ENCODE measurements around the gene TRMT112. TPM values are rescaled to one million over a fixed set of nuclear protein-coding genes. Genes with fewer than 3 reads are reported as not detected.

Gene TRMT112
- polyA plus RNA-seq, 1 donor from 2014 or later: 335 TPM

DNA sequence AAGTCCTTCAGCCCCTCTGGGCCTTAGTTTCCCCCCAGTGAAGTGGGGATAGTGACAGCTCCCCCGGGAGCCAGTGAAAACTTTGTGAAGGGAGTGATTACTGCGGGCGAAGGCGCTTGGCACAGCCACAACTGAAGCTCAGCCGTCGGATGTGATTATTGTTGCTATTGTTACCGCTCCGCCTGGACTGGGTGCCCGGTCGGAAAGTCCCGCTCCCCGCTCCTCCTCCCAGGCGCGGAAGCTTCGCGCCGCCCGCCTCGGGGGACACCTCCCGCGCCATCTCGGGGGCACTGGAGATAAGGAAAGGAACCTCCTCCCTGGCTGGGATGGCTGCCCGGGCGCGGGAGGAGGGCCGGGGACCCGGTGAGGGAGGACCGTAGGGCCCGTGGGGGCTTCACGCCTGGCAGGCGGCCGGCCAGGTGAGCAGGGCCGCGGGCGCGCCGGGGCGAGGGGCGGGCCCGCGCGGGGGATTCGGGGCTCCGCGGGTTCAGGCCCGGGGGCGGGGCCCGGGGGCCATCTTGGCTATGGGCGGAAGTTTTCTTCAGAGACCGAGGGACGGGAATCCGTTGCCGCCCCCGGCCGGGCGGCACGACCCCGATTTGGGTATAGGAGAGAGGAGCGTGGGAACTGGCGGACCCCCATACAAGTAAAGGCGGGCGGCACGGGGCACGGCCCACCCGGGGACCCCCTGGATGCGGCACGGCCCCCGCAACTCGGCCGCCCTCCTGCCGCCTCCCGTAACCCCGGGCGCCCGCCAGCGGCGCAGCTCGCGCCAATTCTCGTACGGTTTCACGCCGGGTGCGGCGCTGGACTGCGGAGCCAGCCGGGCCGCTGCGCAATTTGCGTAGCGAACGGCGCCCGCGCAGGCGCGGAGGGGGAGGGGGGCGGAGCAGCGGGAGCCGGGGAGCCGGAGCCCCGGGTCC, 32.1 kb downstream of the TRMT112 start, which contains the start of gene GPR137:
Gene GPR137, plus strand, starts transcription at position 887 of the 923 bp plus-strand sequence. CDS start 677 bp downstream, outside the sequence.
- H3F3A ChIP-seq (ENCODE audit: insufficient read depth, low read length, poor library complexity, severe bottlenecking): no peaks in the 10 kb centered on the region
- peak within 1 kb of the TSS; percentile 65 for H2AFZ ChIP-seq (ENCODE audit: low read depth, low read length)
- H4K20me1 ChIP-seq (ENCODE audit: insufficient read depth): no peaks in the 10 kb centered on the region
- peak within 1 kb of the TSS; percentile 92 for H3K27ac ChIP-seq (ENCODE audit: low read length)
- peak within 1 kb of the TSS; percentile 90 for H3K4me3 ChIP-seq (ENCODE audit: low read length)
- TF ChIP-seq, protein P1, sequence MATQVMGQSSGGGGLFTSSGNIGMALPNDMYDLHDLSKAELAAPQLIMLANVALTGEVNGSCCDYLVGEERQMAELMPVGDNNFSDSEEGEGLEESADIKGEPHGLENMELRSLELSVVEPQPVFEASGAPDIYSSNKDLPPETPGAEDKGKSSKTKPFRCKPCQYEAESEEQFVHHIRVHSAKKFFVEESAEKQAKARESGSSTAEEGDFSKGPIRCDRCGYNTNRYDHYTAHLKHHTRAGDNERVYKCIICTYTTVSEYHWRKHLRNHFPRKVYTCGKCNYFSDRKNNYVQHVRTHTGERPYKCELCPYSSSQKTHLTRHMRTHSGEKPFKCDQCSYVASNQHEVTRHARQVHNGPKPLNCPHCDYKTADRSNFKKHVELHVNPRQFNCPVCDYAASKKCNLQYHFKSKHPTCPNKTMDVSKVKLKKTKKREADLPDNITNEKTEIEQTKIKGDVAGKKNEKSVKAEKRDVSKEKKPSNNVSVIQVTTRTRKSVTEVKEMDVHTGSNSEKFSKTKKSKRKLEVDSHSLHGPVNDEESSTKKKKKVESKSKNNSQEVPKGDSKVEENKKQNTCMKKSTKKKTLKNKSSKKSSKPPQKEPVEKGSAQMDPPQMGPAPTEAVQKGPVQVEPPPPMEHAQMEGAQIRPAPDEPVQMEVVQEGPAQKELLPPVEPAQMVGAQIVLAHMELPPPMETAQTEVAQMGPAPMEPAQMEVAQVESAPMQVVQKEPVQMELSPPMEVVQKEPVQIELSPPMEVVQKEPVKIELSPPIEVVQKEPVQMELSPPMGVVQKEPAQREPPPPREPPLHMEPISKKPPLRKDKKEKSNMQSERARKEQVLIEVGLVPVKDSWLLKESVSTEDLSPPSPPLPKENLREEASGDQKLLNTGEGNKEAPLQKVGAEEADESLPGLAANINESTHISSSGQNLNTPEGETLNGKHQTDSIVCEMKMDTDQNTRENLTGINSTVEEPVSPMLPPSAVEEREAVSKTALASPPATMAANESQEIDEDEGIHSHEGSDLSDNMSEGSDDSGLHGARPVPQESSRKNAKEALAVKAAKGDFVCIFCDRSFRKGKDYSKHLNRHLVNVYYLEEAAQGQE (IDR thresholded peaks at IDR 0.05; ENCODE audit: borderline replicate concordance): no peak
- TF ChIP-seq TAF1 (IDR thresholded peaks at IDR 0.05; ENCODE audit: low read depth): no peak
- TF ChIP-seq, protein P2, sequence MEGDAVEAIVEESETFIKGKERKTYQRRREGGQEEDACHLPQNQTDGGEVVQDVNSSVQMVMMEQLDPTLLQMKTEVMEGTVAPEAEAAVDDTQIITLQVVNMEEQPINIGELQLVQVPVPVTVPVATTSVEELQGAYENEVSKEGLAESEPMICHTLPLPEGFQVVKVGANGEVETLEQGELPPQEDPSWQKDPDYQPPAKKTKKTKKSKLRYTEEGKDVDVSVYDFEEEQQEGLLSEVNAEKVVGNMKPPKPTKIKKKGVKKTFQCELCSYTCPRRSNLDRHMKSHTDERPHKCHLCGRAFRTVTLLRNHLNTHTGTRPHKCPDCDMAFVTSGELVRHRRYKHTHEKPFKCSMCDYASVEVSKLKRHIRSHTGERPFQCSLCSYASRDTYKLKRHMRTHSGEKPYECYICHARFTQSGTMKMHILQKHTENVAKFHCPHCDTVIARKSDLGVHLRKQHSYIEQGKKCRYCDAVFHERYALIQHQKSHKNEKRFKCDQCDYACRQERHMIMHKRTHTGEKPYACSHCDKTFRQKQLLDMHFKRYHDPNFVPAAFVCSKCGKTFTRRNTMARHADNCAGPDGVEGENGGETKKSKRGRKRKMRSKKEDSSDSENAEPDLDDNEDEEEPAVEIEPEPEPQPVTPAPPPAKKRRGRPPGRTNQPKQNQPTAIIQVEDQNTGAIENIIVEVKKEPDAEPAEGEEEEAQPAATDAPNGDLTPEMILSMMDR (IDR thresholded peaks at IDR 0.05; ENCODE audit: poor library complexity, severe bottlenecking): no peak
- peak; percentile 48 for TF ChIP-seq POLR2AphosphoS5 (IDR thresholded peaks at IDR 0.05)
- no peak for TF ChIP-seq EZH2 (IDR thresholded peaks at IDR 0.05; ENCODE audit: borderline replicate concordance, insufficient read depth, low read length, poor library complexity, severe bottlenecking)
- peak; percentile 27 for TF ChIP-seq SMC3 (conservative IDR thresholded peaks at IDR 0.05; ENCODE audit: poor library complexity)
- peak; percentile 25 for TF ChIP-seq MXI1 (conservative IDR thresholded peaks at IDR 0.05; ENCODE audit: poor library complexity, severe bottlenecking)
- TF ChIP-seq RAD21 (conservative IDR thresholded peaks at IDR 0.05): no peak
- H3K27me3 ChIP-seq (ENCODE audit: insufficient read depth, low read depth, low read length): peaks cover 10% of the 10 kb centered on the region
- peak within 1 kb of the TSS; percentile 81 for H3K4me2 ChIP-seq (ENCODE audit: low read length)
- H3K36me3 ChIP-seq (ENCODE audit: insufficient read depth, low read length): no peaks in the 10 kb centered on the region
- no peaks in the 10 kb centered on the region for H3K9me3 ChIP-seq (ENCODE audit: low read length)
- H3K79me2 ChIP-seq (replicated peaks; ENCODE audit: insufficient read depth, low read length): peaks cover 11% of the 10 kb centered on the region
- peak within 1 kb of the TSS; percentile 93 for H3K9ac ChIP-seq (ENCODE audit: low read length)
- H3K9me2 ChIP-seq (ENCODE audit: insufficient read depth, low read length): no peaks in the 10 kb centered on the region

DNA sequence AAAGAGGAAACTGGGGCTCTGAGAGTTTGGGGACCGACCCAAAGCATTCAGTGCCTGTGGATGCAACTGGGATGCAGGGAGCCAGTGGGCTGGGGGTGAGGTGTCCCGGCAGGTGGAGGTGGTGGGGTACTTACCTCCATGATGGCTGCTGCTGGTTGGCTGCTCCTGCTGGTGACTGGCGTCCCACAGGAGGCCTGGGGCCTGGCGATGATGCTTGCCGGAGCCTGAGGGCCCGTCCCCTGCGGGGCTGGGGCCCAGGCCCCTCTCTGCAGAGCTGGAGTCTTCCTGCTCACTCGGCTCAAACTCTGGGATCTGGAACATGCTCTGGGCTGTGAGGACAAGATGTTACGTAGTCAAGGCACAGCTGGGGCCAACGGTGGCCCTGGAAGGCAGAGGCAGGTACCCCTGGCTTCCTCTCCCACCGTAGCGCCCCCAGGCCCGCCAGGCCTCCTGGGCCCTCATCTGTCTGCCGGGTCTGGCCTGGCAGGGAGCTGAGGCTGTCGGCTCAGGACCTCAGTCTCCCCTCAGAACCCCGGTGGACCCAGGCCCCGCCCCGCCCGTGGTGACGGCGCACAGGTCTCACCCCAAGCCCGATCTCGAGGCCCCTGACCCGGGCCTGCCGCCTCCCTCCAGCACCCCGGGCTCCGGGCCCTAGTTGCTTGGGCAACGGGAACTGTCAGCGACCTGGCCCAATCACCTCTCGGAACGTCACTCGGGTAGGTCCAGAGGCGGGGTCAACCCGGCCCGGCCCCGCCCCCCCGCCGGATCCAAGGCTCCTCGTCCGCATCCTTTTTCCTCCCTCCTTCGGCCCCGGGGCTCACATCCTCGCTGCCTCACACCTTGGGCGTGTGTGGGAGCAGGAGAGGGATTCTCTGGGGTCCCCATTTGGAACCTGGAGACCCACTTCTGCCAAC, 33.1 kb downstream of the TRMT112 start, which contains the start of gene BAD:
Gene BAD, minus strand, starts transcription at position 618 of the 914 bp plus-strand sequence. Its CDS starts 297 bp downstream, at position 321.
- H3K27ac ChIP-seq (ENCODE audit: low read length): peak within 1 kb of the TSS; percentile 92
- no peaks in the 10 kb centered on the region for H3F3A ChIP-seq (ENCODE audit: insufficient read depth, low read length, poor library complexity, severe bottlenecking)
- H3K36me3 ChIP-seq (ENCODE audit: insufficient read depth, low read length): no peaks in the 10 kb centered on the region
- H4K20me1 ChIP-seq (ENCODE audit: insufficient read depth): no peaks in the 10 kb centered on the region
- peak within 1 kb of the TSS; percentile 93 for H3K9ac ChIP-seq (ENCODE audit: low read length)
- TF ChIP-seq TAF1 (IDR thresholded peaks at IDR 0.05; ENCODE audit: low read depth) (peak; percentile 83), MXI1 (conservative IDR thresholded peaks at IDR 0.05; ENCODE audit: poor library complexity, severe bottlenecking) (peak; percentile 55), RAD21 (conservative IDR thresholded peaks at IDR 0.05) (no peak), POLR2AphosphoS5 (IDR thresholded peaks at IDR 0.05) (peak; percentile 64), SMC3 (conservative IDR thresholded peaks at IDR 0.05; ENCODE audit: poor library complexity) (no peak)
- TF ChIP-seq, protein P1 (IDR thresholded peaks at IDR 0.05; ENCODE audit: borderline replicate concordance): peak; percentile 85
- H3K4me2 ChIP-seq (ENCODE audit: low read length): peak within 1 kb of the TSS; percentile 97
- peaks cover 11% of the 10 kb centered on the region for H3K79me2 ChIP-seq (replicated peaks; ENCODE audit: insufficient read depth, low read length)
- H3K4me3 ChIP-seq (ENCODE audit: low read length): peak within 1 kb of the TSS; percentile 90
- H3K9me2 ChIP-seq (ENCODE audit: insufficient read depth, low read length): no peaks in the 10 kb centered on the region
- peak within 1 kb of the TSS; percentile 65 for H2AFZ ChIP-seq (ENCODE audit: low read depth, low read length)
- no peaks in the 10 kb centered on the region for H3K9me3 ChIP-seq (ENCODE audit: low read length)
- peaks cover 2% of the 10 kb centered on the region for H3K27me3 ChIP-seq (ENCODE audit: insufficient read depth, low read depth, low read length)
